OCI-LY7 (cell line): ENCODE results near the gene GPR15. TPM values are rescaled to one million over a fixed set of nuclear protein-coding genes. Genes with fewer than 3 reads are reported as not detected.

Experiments
- BruUV-seq: library from RNA; stranded (reverse); fragments of 400-500 nt; replicated peaks from 2 replicates; lab custom pipeline; 2021; lab: Mats Ljungman, UMichigan
- CTCF ChIA-PET: fragments of 300-600 bp; sonication (Branson Sonifier 250); formaldehyde crosslinking; loops from one replicate; lab custom pipeline; 2022; ENCODE audit warnings: antibody characterized with exemption; ENCODE audit not compliant: unreplicated experiment; lab: Charles Lee
- POLR2A ChIA-PET: fragments of 300-600 bp; sonication (Branson Sonifier 250); formaldehyde crosslinking; loops from one replicate; lab custom pipeline; 2022; ENCODE audit warnings: antibody characterized with exemption; lab: Charles Lee
- DNase-seq: peaks from one replicate; pipeline ENCODE4 v3.0.0-alpha.2; 2015; ENCODE audit warnings: low spot score
- H2AFZ ChIP-seq: fragments of 200-600 bp; sonication (generic), shearing (Covaris generic); 2 replicates; pipeline ENCODE4 v1.6.1; 2014; ENCODE audit warnings: mild to moderate bottlenecking, antibody characterized with exemption, low read length, moderate library complexity
- H3K27ac ChIP-seq: fragments of 200-600 bp; sonication (generic); 2 replicates; pipeline ENCODE4 v1.5.1; 2014; ENCODE audit warnings: mixed run types, low read depth, mild to moderate bottlenecking, moderate library complexity, low read length, inconsistent platforms; ENCODE audit not compliant: poor library complexity, severe bottlenecking
- H3K36me3 ChIP-seq: fragments of 200-600 bp; sonication (generic); 2 replicates; pipeline ENCODE4 v1.6.1; 2014; ENCODE audit warnings: mild to moderate bottlenecking, antibody characterized with exemption, low read length, moderate library complexity, mixed read lengths; ENCODE audit not compliant: insufficient read depth
- H3K4me1 ChIP-seq: fragments of 200-600 bp; sonication (generic); 2 replicates; pipeline ENCODE4 v1.5.1; 2014; ENCODE audit warnings: mild to moderate bottlenecking, low read length; ENCODE audit not compliant: insufficient read depth, poor library complexity, severe bottlenecking
- H3K4me2 ChIP-seq: fragments of 200-600 bp; sonication (generic); 2 replicates; pipeline ENCODE4 v1.6.1; 2014; ENCODE audit warnings: mild to moderate bottlenecking, low read length
- H3K4me3 ChIP-seq: fragments of 200-600 bp; sonication (generic); 2 replicates; pipeline ENCODE4 v1.5.1; 2014; ENCODE audit warnings: mild to moderate bottlenecking, low read depth, low read length; ENCODE audit not compliant: poor library complexity, severe bottlenecking
- H3K79me2 ChIP-seq: fragments of 200-600 bp; sonication (generic); 2 replicates; pipeline ENCODE4 v1.6.1; 2016; ENCODE audit warnings: low read depth, mild to moderate bottlenecking, low read length, moderate library complexity, mixed read lengths; ENCODE audit not compliant: insufficient read depth
- H3K9me2 ChIP-seq: fragments of 200-600 bp; sonication (generic); 2 replicates; pipeline ENCODE4 v1.6.1; 2016; ENCODE audit warnings: mild to moderate bottlenecking, low read length, mixed read lengths; ENCODE audit not compliant: insufficient read depth
- H3K9me3 ChIP-seq: fragments of 200-600 bp; sonication (generic); 2 replicates; pipeline ENCODE4 v1.6.1; 2014; ENCODE audit warnings: mild to moderate bottlenecking, mixed run types, low read length, mixed read lengths
- H4K20me1 ChIP-seq: fragments of 200-600 bp; sonication (generic); 2 replicates; pipeline ENCODE4 v1.6.1; 2014; ENCODE audit warnings: mild to moderate bottlenecking, antibody characterized with exemption, low read length, moderate library complexity, mixed read lengths; ENCODE audit not compliant: insufficient read depth
- EZH2phosphoT487 ChIP-seq: fragments of 200-600 bp; sonication (generic); IDR thresholded peaks from 2 replicates; pipeline ENCODE4 v1.6.1; 2018; ENCODE audit warnings: low read depth, borderline replicate concordance, mild to moderate bottlenecking, mixed run types, antibody characterized with exemption, low read length, moderate library complexity, mixed read lengths
- intact Hi-C: fragments of 100-400 bp; cut with micrococcal nuclease; formaldehyde crosslinking; loops from one replicate; pipeline ENCODE4 v1.10.0; 2022; ENCODE audit not compliant: unreplicated experiment
- total RNA-seq, 2 experiments: library from RNA; depleted of rRNA in 1 of 2; stranded (reverse); fragments of >200 nt in 1 of 2; shearing (Covaris generic) in 1 of 2; gene quantifications; 2 replicates each; pipeline ENCODE4 v1.2.3, GENCODE V29; 2014 to 2022
- TF ChIP-seq, protein P1 (sequence below): fragments of 200-600 bp; sonication (generic); conservative IDR thresholded peaks from 2 replicates; pipeline ENCODE4 v1.5.1; 2014; ENCODE audit warnings: mild to moderate bottlenecking, antibody characterized with exemption, low read length, moderate library complexity, mixed read lengths

Gene GPR15
- total RNA-seq, 2 experiments from 2014 or later = 29.8 to 32.0 TPM

- Histone ChIP-seq H3K27ac (no peak overlapping the region), H3K9me3 (0 out of 2 replicates have a peak, but pooled peaks cover 4% of the 10 kb centered on the region), H3K9me2 (no peaks in the 10 kb centered on the region), H3K36me3 (no peaks in the 10 kb centered on the region), H4K20me1 (no peaks in the 10 kb centered on the region), H2AFZ (0 out of 2 replicates have a peak overlapping the region, but pooled peaks have one; percentile 19), H3K4me2 (no peak overlapping the region), H3K4me3 (no peak overlapping the region), H3K79me2 (no peaks in the 10 kb centered on the region), H3K4me1 (no peaks in the 10 kb centered on the region)
- ChIA-PET CTCF (no interaction called here), POLR2A (interaction anchor here (0.7 kb wide), 1 partner anchor 1722 kb away, joined by 3 read pairs; no protein-coding TSS in a partner anchor)
- no TSS peak for BruUV-seq
- TF ChIP-seq EZH2phosphoT487 = no peak
- TF ChIP-seq, protein P1, sequence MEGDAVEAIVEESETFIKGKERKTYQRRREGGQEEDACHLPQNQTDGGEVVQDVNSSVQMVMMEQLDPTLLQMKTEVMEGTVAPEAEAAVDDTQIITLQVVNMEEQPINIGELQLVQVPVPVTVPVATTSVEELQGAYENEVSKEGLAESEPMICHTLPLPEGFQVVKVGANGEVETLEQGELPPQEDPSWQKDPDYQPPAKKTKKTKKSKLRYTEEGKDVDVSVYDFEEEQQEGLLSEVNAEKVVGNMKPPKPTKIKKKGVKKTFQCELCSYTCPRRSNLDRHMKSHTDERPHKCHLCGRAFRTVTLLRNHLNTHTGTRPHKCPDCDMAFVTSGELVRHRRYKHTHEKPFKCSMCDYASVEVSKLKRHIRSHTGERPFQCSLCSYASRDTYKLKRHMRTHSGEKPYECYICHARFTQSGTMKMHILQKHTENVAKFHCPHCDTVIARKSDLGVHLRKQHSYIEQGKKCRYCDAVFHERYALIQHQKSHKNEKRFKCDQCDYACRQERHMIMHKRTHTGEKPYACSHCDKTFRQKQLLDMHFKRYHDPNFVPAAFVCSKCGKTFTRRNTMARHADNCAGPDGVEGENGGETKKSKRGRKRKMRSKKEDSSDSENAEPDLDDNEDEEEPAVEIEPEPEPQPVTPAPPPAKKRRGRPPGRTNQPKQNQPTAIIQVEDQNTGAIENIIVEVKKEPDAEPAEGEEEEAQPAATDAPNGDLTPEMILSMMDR = no peak
- no peak for DNase-seq
- intact Hi-C loops = no loop called here
Observed at GRCh38 chr3:98483626-98484025, 48.2 kb upstream of the GPR15 start.

DNA sequence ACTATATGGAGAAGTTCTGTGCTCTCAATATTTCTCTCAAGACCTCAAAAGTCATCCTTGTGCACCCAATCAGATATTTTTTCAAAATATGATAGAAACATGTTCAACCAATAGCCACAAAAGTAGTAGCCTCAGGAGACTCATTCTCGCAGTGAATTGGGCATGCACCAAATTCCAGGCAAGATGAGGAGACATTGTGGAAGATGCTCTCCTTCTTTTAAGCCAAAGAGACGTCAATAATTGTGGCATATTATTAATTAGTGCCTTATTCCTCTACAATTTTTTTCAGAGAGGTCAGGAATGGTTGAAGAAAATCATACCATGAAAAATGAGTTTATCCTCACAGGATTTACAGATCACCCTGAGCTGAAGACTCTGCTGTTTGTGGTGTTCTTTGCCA lies 34.4 kb upstream of the GPR15 start, which contains the start of gene OR5K2:
TSS of gene OR5K2 (plus strand) at position 301 of the 400 bp plus-strand sequence. CDS start at position 301, 0 bp downstream.
- no peaks in the 10 kb centered on the region for H3K79me2 ChIP-seq
- no peak within 1 kb of the TSS for H2AFZ ChIP-seq
- no peak within 1 kb of the TSS for H3K4me3 ChIP-seq
- no peaks in the 10 kb centered on the region for H3K9me3 ChIP-seq
- DNase-seq = no peak
- no peak within 1 kb of the TSS for H3K4me2 ChIP-seq
- H3K27ac ChIP-seq = no peak within 1 kb of the TSS
- no peak for TF ChIP-seq EZH2phosphoT487
- TF ChIP-seq, protein P1 = no peak
- CTCF ChIA-PET = no interaction called here
- H3K36me3 ChIP-seq = no peaks in the 10 kb centered on the region
- no TSS peak for BruUV-seq
- no peaks in the 10 kb centered on the region for H3K9me2 ChIP-seq
- H3K4me1 ChIP-seq = no peaks in the 10 kb centered on the region
- POLR2A ChIA-PET = no interaction called here
- H4K20me1 ChIP-seq = no peaks in the 10 kb centered on the region
- intact Hi-C loops = no loop called here

GRCh38 chr3:98500019-98500418 lies 31.8 kb upstream of the GPR15 start:
- Histone ChIP-seq H2AFZ (no peak overlapping the region), H3K36me3 (no peaks in the 10 kb centered on the region), H3K9me2 (no peaks in the 10 kb centered on the region), H3K4me2 (no peak overlapping the region), H4K20me1 (no peaks in the 10 kb centered on the region), H3K27ac (no peak overlapping the region), H3K4me3 (no peak overlapping the region), H3K9me3 (no peaks in the 10 kb centered on the region), H3K79me2 (no peaks in the 10 kb centered on the region), H3K4me1 (no peaks in the 10 kb centered on the region)
- TF ChIP-seq EZH2phosphoT487 = no peak
- TF ChIP-seq, protein P1 = no peak
- intact Hi-C loops = loop anchor here (10.0 kb wide), 1 partner anchor 1165 kb away; no protein-coding TSS in a partner anchor
- no TSS peak for BruUV-seq
- no peak for DNase-seq
- CTCF ChIA-PET = no interaction called here
- POLR2A ChIA-PET = no interaction called here
